ENCODE measurements around the gene ACTN2.

Gene ACTN2

GRCh38 chr1:236802264-236802663 lies 116.0 kb downstream of the ACTN2 start:
- Histone ChIP-seq H2BK120ac (ENCODE audit: low read depth, low read length) (no peak overlapping the region), H3K36me3 (replicated peaks in 1 of 2; ENCODE audit: control insufficient read depth in 2 of 2, insufficient read depth in 2 of 2, low read length in 2 of 2) (peaks cover 0 to 47% of the 10 kb centered on the region in 2 donors), H3K4me3 (ENCODE audit: low read length in 2 of 2) (no peak overlapping the region), H3K27me3 (ENCODE audit: control insufficient read depth in 3 of 3, insufficient read depth in 3 of 3, low read depth in 1 of 3, low read length in 3 of 3) (no peaks in the 10 kb centered on the region), H3K4ac (ENCODE audit: low read length) (no peak overlapping the region), H3K14ac (ENCODE audit: low read length) (no peak overlapping the region), H2BK12ac (ENCODE audit: low read length) (no peak overlapping the region), H3K18ac (ENCODE audit: low read length) (no peak overlapping the region), H3K79me1 (ENCODE audit: low read depth, low read length) (no peaks in the 10 kb centered on the region), H3K27ac (replicated peaks; ENCODE audit: low read length) (no peak overlapping the region), H2BK15ac (ENCODE audit: low read length) (no peak overlapping the region), H3K9me3 (replicated peaks in 1 of 2; ENCODE audit: control insufficient read depth in 2 of 2, insufficient read depth in 1 of 2, low read depth in 1 of 2, low read length in 2 of 2) (no peaks in the 10 kb centered on the region), H2BK5ac (ENCODE audit: low read length) (no peak overlapping the region), H4K91ac (ENCODE audit: low read depth, low read length, poor library complexity) (no peak overlapping the region), H3K9ac (ENCODE audit: low read depth, low read length, poor library complexity) (no peak overlapping the region), H4K8ac (ENCODE audit: low read depth, low read length) (no peak overlapping the region), H3K4me2 (ENCODE audit: insufficient read depth, low read length, poor library complexity, severe bottlenecking) (no peak overlapping the region), H2AK5ac (ENCODE audit: low read depth, low read length) (no peak overlapping the region), H3K23ac (ENCODE audit: low read depth, low read length, poor library complexity) (no peak overlapping the region), H3K4me1 (ENCODE audit: control insufficient read depth in 2 of 2, insufficient read depth in 1 of 2, low read depth in 1 of 2, low read length in 2 of 2) (no peaks in the 10 kb centered on the region), H2AFZ (ENCODE audit: low read length) (no peak overlapping the region)
- WGBS, 2 donors (ENCODE audit: extremely low coverage in 2 of 2, insufficient read length in 2 of 2, insufficient replicate concordance in 1 of 2) = no CpG with 5 or more reads among the region's 3 CpGs
- DNase-seq (ENCODE audit: low spot score) = no peak

- H3K4me3 ChIP-seq (ENCODE audit: low read length in 2 of 2) = no peak overlapping the region
- no peak overlapping the region for H3K14ac ChIP-seq (ENCODE audit: low read length)
- H3K9me3 ChIP-seq (replicated peaks in 1 of 2; ENCODE audit: control insufficient read depth in 2 of 2, insufficient read depth in 1 of 2, low read depth in 1 of 2, low read length in 2 of 2) = no peaks in the 10 kb centered on the region
- no peak overlapping the region for H2BK120ac ChIP-seq (ENCODE audit: low read depth, low read length)
- H3K23ac ChIP-seq (ENCODE audit: low read depth, low read length, poor library complexity) = no peak overlapping the region
- H3K4ac ChIP-seq (ENCODE audit: low read length) = no peak overlapping the region
- H2AK5ac ChIP-seq (ENCODE audit: low read depth, low read length) = no peak overlapping the region
- no peak overlapping the region for H2BK12ac ChIP-seq (ENCODE audit: low read length)
- no peaks in the 10 kb centered on the region for H3K79me1 ChIP-seq (ENCODE audit: low read depth, low read length)
- H3K18ac ChIP-seq (ENCODE audit: low read length) = no peak overlapping the region
- no peaks in the 10 kb centered on the region for H3K27me3 ChIP-seq (ENCODE audit: control insufficient read depth in 3 of 3, insufficient read depth in 3 of 3, low read depth in 1 of 3, low read length in 3 of 3)
- no peaks in the 10 kb centered on the region for H3K4me1 ChIP-seq (ENCODE audit: control insufficient read depth in 2 of 2, insufficient read depth in 1 of 2, low read depth in 1 of 2, low read length in 2 of 2)
- no peak overlapping the region for H3K4me2 ChIP-seq (ENCODE audit: insufficient read depth, low read length, poor library complexity, severe bottlenecking)
- H4K8ac ChIP-seq (ENCODE audit: low read depth, low read length) = no peak overlapping the region
- peaks cover 0 to 86% of the 10 kb centered on the region in 2 donors for H3K36me3 ChIP-seq (replicated peaks in 1 of 2; ENCODE audit: control insufficient read depth in 2 of 2, insufficient read depth in 2 of 2, low read length in 2 of 2)
- no peak overlapping the region for H2BK5ac ChIP-seq (ENCODE audit: low read length)
- H2BK15ac ChIP-seq (ENCODE audit: low read length) = no peak overlapping the region
- H3K27ac ChIP-seq (replicated peaks; ENCODE audit: low read length) = no peak overlapping the region
- no peak for DNase-seq (ENCODE audit: low spot score)
- H3K9ac ChIP-seq (ENCODE audit: low read depth, low read length, poor library complexity) = no peak overlapping the region
- no peak overlapping the region for H2AFZ ChIP-seq (ENCODE audit: low read length)
- WGBS, 2 donors (ENCODE audit: extremely low coverage in 2 of 2, insufficient read length in 2 of 2, insufficient replicate concordance in 1 of 2) = no CpG with 5 or more reads among the region's 2 CpGs
- H4K91ac ChIP-seq (ENCODE audit: low read depth, low read length, poor library complexity) = no peak overlapping the region
Measured at GRCh38 chr1:236806634-236807033, 120.3 kb downstream of the ACTN2 start.

- Histone ChIP-seq H3K4ac (ENCODE audit: low read length) (no peak overlapping the region), H2BK12ac (ENCODE audit: low read length) (no peak overlapping the region), H3K23ac (ENCODE audit: low read depth, low read length, poor library complexity) (no peak overlapping the region), H2AK5ac (ENCODE audit: low read depth, low read length) (no peak overlapping the region), H2BK120ac (ENCODE audit: low read depth, low read length) (no peak overlapping the region), H3K27ac (replicated peaks; ENCODE audit: low read length) (no peak overlapping the region), H3K4me2 (ENCODE audit: insufficient read depth, low read length, poor library complexity, severe bottlenecking) (no peak overlapping the region), H3K18ac (ENCODE audit: low read length) (no peak overlapping the region), H3K9ac (ENCODE audit: low read depth, low read length, poor library complexity) (no peak overlapping the region), H3K79me1 (ENCODE audit: low read depth, low read length) (no peaks in the 10 kb centered on the region), H2BK15ac (ENCODE audit: low read length) (no peak overlapping the region), H2BK5ac (ENCODE audit: low read length) (no peak overlapping the region), H3K9me3 (replicated peaks in 1 of 2; ENCODE audit: control insufficient read depth in 2 of 2, insufficient read depth in 1 of 2, low read depth in 1 of 2, low read length in 2 of 2) (no peaks in the 10 kb centered on the region), H2AFZ (ENCODE audit: low read length) (no peak overlapping the region), H3K4me1 (ENCODE audit: control insufficient read depth in 2 of 2, insufficient read depth in 1 of 2, low read depth in 1 of 2, low read length in 2 of 2) (no peaks in the 10 kb centered on the region), H4K91ac (ENCODE audit: low read depth, low read length, poor library complexity) (no peak overlapping the region), H3K36me3 (replicated peaks in 1 of 2; ENCODE audit: control insufficient read depth in 2 of 2, insufficient read depth in 2 of 2, low read length in 2 of 2) (peaks cover 4 to 99% of the 10 kb centered on the region in 2 donors), H3K27me3 (ENCODE audit: control insufficient read depth in 3 of 3, insufficient read depth in 3 of 3, low read depth in 1 of 3, low read length in 3 of 3) (no peaks in the 10 kb centered on the region), H4K8ac (ENCODE audit: low read depth, low read length) (no peak overlapping the region), H3K14ac (ENCODE audit: low read length) (no peak overlapping the region), H3K4me3 (ENCODE audit: low read length in 2 of 2) (no peak overlapping the region)
- WGBS, 2 donors (ENCODE audit: extremely low coverage in 2 of 2, insufficient read length in 2 of 2, insufficient replicate concordance in 1 of 2) = no CpG with 5 or more reads among the region's 2 CpGs
- DNase-seq (ENCODE audit: low spot score) = no peak
Measured at GRCh38 chr1:236808005-236808404, 121.7 kb downstream of the ACTN2 start.

GRCh38 chr1:236808564-236809130 lies 122.3 kb downstream of the ACTN2 start:
- no peak overlapping the region for H2BK5ac ChIP-seq (ENCODE audit: low read length)
- no peak overlapping the region for H2AK5ac ChIP-seq (ENCODE audit: low read depth, low read length)
- no peak overlapping the region for H3K4me2 ChIP-seq (ENCODE audit: insufficient read depth, low read length, poor library complexity, severe bottlenecking)
- no CpG with 5 or more reads among the region's 8 CpGs for WGBS, 2 donors (ENCODE audit: extremely low coverage in 2 of 2, insufficient read length in 2 of 2, insufficient replicate concordance in 1 of 2)
- no peak overlapping the region for H2BK12ac ChIP-seq (ENCODE audit: low read length)
- no peaks in the 10 kb centered on the region for H3K4me1 ChIP-seq (ENCODE audit: control insufficient read depth in 2 of 2, insufficient read depth in 1 of 2, low read depth in 1 of 2, low read length in 2 of 2)
- H3K79me1 ChIP-seq (ENCODE audit: low read depth, low read length) = no peaks in the 10 kb centered on the region
- no peak overlapping the region for H2AFZ ChIP-seq (ENCODE audit: low read length)
- no peak overlapping the region for H3K18ac ChIP-seq (ENCODE audit: low read length)
- H3K4me3 ChIP-seq (ENCODE audit: low read length in 2 of 2) = no peak overlapping the region
- H2BK120ac ChIP-seq (ENCODE audit: low read depth, low read length) = no peak overlapping the region
- peaks cover 4 to 99% of the 10 kb centered on the region in 2 donors for H3K36me3 ChIP-seq (replicated peaks in 1 of 2; ENCODE audit: control insufficient read depth in 2 of 2, insufficient read depth in 2 of 2, low read length in 2 of 2)
- no peaks in the 10 kb centered on the region for H3K27me3 ChIP-seq (ENCODE audit: control insufficient read depth in 3 of 3, insufficient read depth in 3 of 3, low read depth in 1 of 3, low read length in 3 of 3)
- H3K9ac ChIP-seq (ENCODE audit: low read depth, low read length, poor library complexity) = no peak overlapping the region
- no peak overlapping the region for H3K4ac ChIP-seq (ENCODE audit: low read length)
- no peak overlapping the region for H4K91ac ChIP-seq (ENCODE audit: low read depth, low read length, poor library complexity)
- H3K27ac ChIP-seq (replicated peaks; ENCODE audit: low read length) = no peak overlapping the region
- H2BK15ac ChIP-seq (ENCODE audit: low read length) = no peak overlapping the region
- no peak overlapping the region for H4K8ac ChIP-seq (ENCODE audit: low read depth, low read length)
- no peak for DNase-seq (ENCODE audit: low spot score)
- no peak overlapping the region for H3K14ac ChIP-seq (ENCODE audit: low read length)
- no peaks in the 10 kb centered on the region for H3K9me3 ChIP-seq (replicated peaks in 1 of 2; ENCODE audit: control insufficient read depth in 2 of 2, insufficient read depth in 1 of 2, low read depth in 1 of 2, low read length in 2 of 2)
- no peak overlapping the region for H3K23ac ChIP-seq (ENCODE audit: low read depth, low read length, poor library complexity)
